ENCODE results near the gene KLK11. TPM values are rescaled to one million over a fixed set of nuclear protein-coding genes. Genes with fewer than 3 reads are reported as not detected.

Gene KLK11
- total RNA-seq, 1 donor from 2014 or later: 209 TPM

Other genes with a start within 250 kb of the KLK11 start
- gene ACP4, start 236.2 kb downstream of the KLK11 start, total RNA-seq: not detected
- gene KLK1, start 202.8 kb downstream of the KLK11 start, total RNA-seq: 1.3 TPM
- gene KLK15, start 193.0 kb downstream of the KLK11 start, total RNA-seq: not detected
- gene KLK3, start 171.7 kb downstream of the KLK11 start, total RNA-seq: not detected
- gene KLK2, start 153.2 kb downstream of the KLK11 start, total RNA-seq: not detected
- not detected for gene KLK4, start 115.2 kb downstream of the KLK11 start, total RNA-seq
- 93.9 TPM for gene KLK5, start 73.6 kb downstream of the KLK11 start, total RNA-seq
- gene KLK6, start 57.0 kb downstream of the KLK11 start, total RNA-seq: 106 TPM
- gene KLK7, start 42.7 kb downstream of the KLK11 start, total RNA-seq: 146 TPM
- gene KLK8, start 25.0 kb downstream of the KLK11 start, total RNA-seq: 418 TPM
- gene KLK10, start 6.9 kb downstream of the KLK11 start, total RNA-seq: 225 TPM
- gene KLK12, start 8.4 kb upstream of the KLK11 start, total RNA-seq: 153 TPM
- 1,054 TPM for gene KLK13, start 38.5 kb upstream of the KLK11 start, total RNA-seq
- gene KLK14, start 56.3 kb upstream of the KLK11 start, total RNA-seq: 0.68 TPM
- gene CTU1, start 81.8 kb upstream of the KLK11 start, total RNA-seq: 5.3 TPM
- 0.48 TPM for gene SIGLEC9, start 98.3 kb upstream of the KLK11 start, total RNA-seq
- 0.44 TPM for gene SIGLEC7, start 115.7 kb upstream of the KLK11 start, total RNA-seq
- 0.40 TPM for gene CD33, start 198.5 kb upstream of the KLK11 start, total RNA-seq
- not detected for gene SIGLECL1, start 224.5 kb upstream of the KLK11 start, total RNA-seq

All from esophagus mucosa (tissue), 1 donor.